Measurements from ENCODE around the gene AVEN.

GRCh38 chr15:33985751-33986150 is 53.3 kb downstream of the AVEN start:
- TF ChIP-seq POLR2A (IDR thresholded peaks at IDR 0.05): no peak
- TF ChIP-seq CTCF (IDR thresholded peaks at IDR 0.05): no peak
